Activated T-cell treated with anti-CD3 and anti-CD28 coated beads, Interleukin-2, amount 50 U/mL, for 4 hours (primary cell): Measurements from ENCODE around the gene NHSL2. TPM values are rescaled to one million over a fixed set of nuclear protein-coding genes. Genes with fewer than 3 reads are reported as not detected.
"Not testable (repeated sequence)": the region's sequence is repeated elsewhere in the genome, so short reads cannot be mapped to it uniquely, and the experiment has no call there.

Experiments
- ATAC-seq, 2 donors: fragments of 200-7000 bp; cut with Tn5 transposase; one replicate each; pipeline ENCODE4 v1.10.0; 2021
- DNase-seq: peaks from one replicate; pipeline ENCODE4 v3.0.0-alpha.2; 2020
- H3K27me3 Mint-ChIP-seq: one replicate; pipeline ENCODE4 v1.8.0; 2021; ENCODE audit warnings: low read depth, mixed read lengths
- H3K36me3 Mint-ChIP-seq: one replicate; pipeline ENCODE4 v1.8.0; 2022; ENCODE audit warnings: mixed read lengths; ENCODE audit not compliant: insufficient read depth
- H3K4me1 Mint-ChIP-seq: one replicate; pipeline ENCODE4 v1.8.0; 2021; ENCODE audit warnings: low read depth, mixed read lengths
- H3K4me3 Mint-ChIP-seq: one replicate; pipeline ENCODE4 v1.8.0; 2021; ENCODE audit warnings: mild to moderate bottlenecking, moderate library complexity, mixed read lengths
- H3K9me3 Mint-ChIP-seq: one replicate; pipeline ENCODE4 v1.8.0; 2021; ENCODE audit warnings: mixed read lengths
- total RNA-seq, 3 donors: library from RNA; stranded (reverse); gene quantifications; one replicate each; pipeline ENCODE4 v1.2.1, GENCODE V29; 2021

The NHSL2 gene
- total RNA-seq, 3 donors from 2014 or later, result 0.30 to 0.65 (median 0.32) TPM

GRCh38 chrX:71941776-71942175 is 31.1 kb downstream of the NHSL2 start:
- Mint-ChIP-seq H3K4me3 (no peak overlapping the region), H3K36me3 (no peaks in the 10 kb centered on the region), H3K27me3 (peaks cover 2% of the 10 kb centered on the region), H3K4me1 (no peaks in the 10 kb centered on the region), H3K9me3 (no peaks in the 10 kb centered on the region)
- DNase-seq (no peak), ATAC-seq (no peak)

GRCh38 chrX:71944369-71944768 is 33.7 kb downstream of the NHSL2 start:
- Mint-ChIP-seq H3K9me3 (no peaks in the 10 kb centered on the region), H3K36me3 (no peaks in the 10 kb centered on the region), H3K27me3 (no peaks in the 10 kb centered on the region), H3K4me1 (no peaks in the 10 kb centered on the region), H3K4me3 (no peak overlapping the region)
- DNase-seq (no peak), ATAC-seq (no peak)

- H3K4me1 Mint-ChIP-seq, result no peaks in the 10 kb centered on the region
- no peaks in the 10 kb centered on the region for H3K9me3 Mint-ChIP-seq
- H3K36me3 Mint-ChIP-seq, result no peaks in the 10 kb centered on the region
- no peak for DNase-seq
- no peak overlapping the region for H3K4me3 Mint-ChIP-seq
- no peak for ATAC-seq
- no peaks in the 10 kb centered on the region for H3K27me3 Mint-ChIP-seq
These were observed 34.7 kb downstream of the NHSL2 start for GRCh38 chrX:71945237-71945805.

GRCh38 chrX:71949363-71949762 is 38.7 kb downstream of the NHSL2 start:
- ATAC-seq, result no peak
- H3K9me3 Mint-ChIP-seq, result no peaks in the 10 kb centered on the region

GRCh38 chrX:71949844-71950445 is 39.3 kb downstream of the NHSL2 start:
- Mint-ChIP-seq H3K9me3 (no peaks in the 10 kb centered on the region), H3K27me3 (no peaks in the 10 kb centered on the region), H3K4me1 (no peaks in the 10 kb centered on the region), H3K4me3 (no peak overlapping the region), H3K36me3 (no peaks in the 10 kb centered on the region)
- no peak for DNase-seq
- ATAC-seq, result no peak

More at GRCh38 chrX:71949363-71949762, 38.7 kb downstream of the NHSL2 start:
- Mint-ChIP-seq H3K27me3 (no peaks in the 10 kb centered on the region), H3K36me3 (no peaks in the 10 kb centered on the region), H3K4me1 (no peaks in the 10 kb centered on the region), H3K4me3 (no peak overlapping the region)
- DNase-seq, result no peak

- no peaks in the 10 kb centered on the region for H3K36me3 Mint-ChIP-seq
These were observed 42.7 kb downstream of the NHSL2 start for GRCh38 chrX:71953391-71953790.

GRCh38 chrX:71953946-71954345 is 43.3 kb downstream of the NHSL2 start:
- Mint-ChIP-seq H3K27me3 (no peaks in the 10 kb centered on the region), H3K36me3 (no peaks in the 10 kb centered on the region), H3K9me3 (no peaks in the 10 kb centered on the region), H3K4me1 (no peaks in the 10 kb centered on the region), H3K4me3 (no peak overlapping the region)
- ATAC-seq (no peak), DNase-seq (no peak)

More at GRCh38 chrX:71953391-71953790, 42.7 kb downstream of the NHSL2 start:
- Mint-ChIP-seq H3K4me1 (no peaks in the 10 kb centered on the region), H3K4me3 (no peak overlapping the region), H3K9me3 (no peaks in the 10 kb centered on the region), H3K27me3 (no peaks in the 10 kb centered on the region)
- DNase-seq, result no peak
- no peak for ATAC-seq

- no peak overlapping the region for H3K4me3 Mint-ChIP-seq
- ATAC-seq (no peak), DNase-seq (no peak)
- no peaks in the 10 kb centered on the region for H3K27me3 Mint-ChIP-seq
- no peaks in the 10 kb centered on the region for H3K36me3 Mint-ChIP-seq
- H3K4me1 Mint-ChIP-seq, result no peaks in the 10 kb centered on the region
- no peaks in the 10 kb centered on the region for H3K9me3 Mint-ChIP-seq
These were observed 43.8 kb downstream of the NHSL2 start for GRCh38 chrX:71954458-71954857.

- H3K4me3 Mint-ChIP-seq, result no peak overlapping the region
- no peaks in the 10 kb centered on the region for H3K4me1 Mint-ChIP-seq
- H3K27me3 Mint-ChIP-seq, result no peaks in the 10 kb centered on the region
- DNase-seq (no peak), ATAC-seq (no peak)
- H3K36me3 Mint-ChIP-seq, result no peaks in the 10 kb centered on the region
- no peaks in the 10 kb centered on the region for H3K9me3 Mint-ChIP-seq
These were observed 45.0 kb downstream of the NHSL2 start for GRCh38 chrX:71955530-71956120.

- Mint-ChIP-seq H3K4me3 (no peak overlapping the region), H3K9me3 (no peaks in the 10 kb centered on the region), H3K27me3 (no peaks in the 10 kb centered on the region), H3K36me3 (no peaks in the 10 kb centered on the region), H3K4me1 (no peaks in the 10 kb centered on the region)
- no peak for ATAC-seq
- no peak for DNase-seq
These were observed 47.6 kb downstream of the NHSL2 start for GRCh38 chrX:71958281-71958675.

- not testable (repeated sequence) for ATAC-seq, H3K36me3 Mint-ChIP-seq, DNase-seq, H3K4me3 Mint-ChIP-seq, H3K4me1 Mint-ChIP-seq, H3K9me3 Mint-ChIP-seq, H3K27me3 Mint-ChIP-seq
These were observed 53.5 kb downstream of the NHSL2 start for GRCh38 chrX:71964184-71964583.

- no peak for ATAC-seq
- Mint-ChIP-seq H3K4me3 (no peak overlapping the region), H3K36me3 (no peaks in the 10 kb centered on the region), H3K27me3 (peaks cover 4% of the 10 kb centered on the region), H3K9me3 (no peaks in the 10 kb centered on the region), H3K4me1 (no peaks in the 10 kb centered on the region)
- DNase-seq, result no peak
These were observed 64.3 kb downstream of the NHSL2 start for GRCh38 chrX:71974916-71975315.

GRCh38 chrX:71976753-71977152 is 66.1 kb downstream of the NHSL2 start:
- DNase-seq (no peak), ATAC-seq (no peak)

GRCh38 chrX:71978164-71978563 is 67.5 kb downstream of the NHSL2 start:
- H3K27me3 Mint-ChIP-seq, result peaks cover 2% of the 10 kb centered on the region
- DNase-seq, result no peak
- H3K4me1 Mint-ChIP-seq, result no peaks in the 10 kb centered on the region
- ATAC-seq, result no peak
- H3K36me3 Mint-ChIP-seq, result no peaks in the 10 kb centered on the region
- H3K9me3 Mint-ChIP-seq, result no peaks in the 10 kb centered on the region
- no peak overlapping the region for H3K4me3 Mint-ChIP-seq

More at GRCh38 chrX:71976753-71977152, 66.1 kb downstream of the NHSL2 start:
- H3K27me3 Mint-ChIP-seq, result peaks cover 6% of the 10 kb centered on the region
- no peaks in the 10 kb centered on the region for H3K36me3 Mint-ChIP-seq
- no peaks in the 10 kb centered on the region for H3K4me1 Mint-ChIP-seq
- H3K9me3 Mint-ChIP-seq, result no peaks in the 10 kb centered on the region
- no peak overlapping the region for H3K4me3 Mint-ChIP-seq

- ATAC-seq (no peak), DNase-seq (no peak)
- Mint-ChIP-seq H3K27me3 (no peaks in the 10 kb centered on the region), H3K4me3 (no peak overlapping the region), H3K4me1 (peaks cover 17% of the 10 kb centered on the region), H3K9me3 (no peaks in the 10 kb centered on the region), H3K36me3 (no peaks in the 10 kb centered on the region)
These were observed 79.3 kb downstream of the NHSL2 start for GRCh38 chrX:71989768-71990426.
